SU-DHL-6 (cell line): ENCODE measurements around the gene TAS2R7.

Experiments
- H2AFZ ChIP-seq: fragments of 200-600 bp; sonication (generic); 2 replicates; pipeline ENCODE4 v1.6.1; 2014; ENCODE audit warnings: low read depth, mild to moderate bottlenecking, moderate library complexity, mixed read lengths, antibody characterized with exemption, low read length; ENCODE audit not compliant: severe bottlenecking
- H3F3A ChIP-seq: fragments of 200-600 bp; shearing (Covaris generic); 2 replicates; pipeline ENCODE4 v1.6.0; 2016; ENCODE audit warnings: antibody characterized with exemption, mild to moderate bottlenecking; ENCODE audit not compliant: insufficient read depth
- H3K27ac ChIP-seq: fragments of 200-600 bp; sonication (generic); 2 replicates; pipeline ENCODE4 v1.5.1; 2016; ENCODE audit warnings: low read depth, mild to moderate bottlenecking, low read length, moderate library complexity, mixed read lengths
- H3K27me3 ChIP-seq: fragments of 200-600 bp; sonication (generic), shearing (Covaris generic); 2 replicates; pipeline ENCODE4 v1.6.0; 2014; ENCODE audit warnings: mild to moderate bottlenecking, low read length
- H3K36me3 ChIP-seq: fragments of 200-600 bp; sonication (generic); 2 replicates; pipeline ENCODE4 v1.6.1; 2014; ENCODE audit warnings: mild to moderate bottlenecking, low read length, mixed read lengths
- H3K4me2 ChIP-seq: fragments of 300-600, 200-600 bp; shearing (Covaris generic), sonication (generic); 2 replicates; pipeline ENCODE4 v1.6.0; 2014; ENCODE audit warnings: low read length, low read depth, mild to moderate bottlenecking; ENCODE audit not compliant: poor library complexity, severe bottlenecking
- H3K4me3 ChIP-seq: fragments of 200-600 bp; sonication (generic); 2 replicates; pipeline ENCODE4 v1.5.1; 2014; ENCODE audit warnings: antibody characterized with exemption, low read length, mild to moderate bottlenecking, mixed read lengths; ENCODE audit not compliant: insufficient read depth, poor library complexity, severe bottlenecking
- H3K79me2 ChIP-seq: fragments of 200-600 bp; sonication (generic); 2 replicates; pipeline ENCODE4 v1.6.1; 2014; ENCODE audit warnings: mild to moderate bottlenecking, low read length, moderate library complexity; ENCODE audit not compliant: insufficient read depth
- H3K9ac ChIP-seq: fragments of 200-600 bp; sonication (generic); 2 replicates; pipeline ENCODE4 v1.7.0; 2014; ENCODE audit warnings: mild to moderate bottlenecking, low read length
- H3K9me2 ChIP-seq: fragments of 200-600 bp; sonication (generic); replicated peaks from 2 replicates; pipeline ENCODE4 v1.6.1; 2014; ENCODE audit warnings: low read length; ENCODE audit not compliant: insufficient read depth
- H3K9me3 ChIP-seq: fragments of 200-600 bp; sonication (generic); 2 replicates; pipeline ENCODE4 v1.6.1; 2014; ENCODE audit warnings: low read length, mixed read lengths; ENCODE audit not compliant: insufficient read depth
- H4K20me1 ChIP-seq: fragments of 200-600 bp; sonication (generic); 2 replicates; pipeline ENCODE4 v1.6.1; 2014; ENCODE audit warnings: low read depth, mild to moderate bottlenecking, antibody characterized with exemption, low read length, moderate library complexity, mixed read lengths
- CTCF ChIP-seq: fragments of 200-600 bp; sonication (generic); IDR thresholded peaks from one replicate; pipeline ENCODE4 v1.5.1; 2017; ENCODE audit warnings: antibody characterized with exemption, mild to moderate bottlenecking, low read length, moderate library complexity; ENCODE audit not compliant: insufficient read depth, poor library complexity, severe bottlenecking
- EZH2phosphoT487 ChIP-seq: fragments of 200-600 bp; sonication (generic), shearing (Covaris generic); conservative IDR thresholded peaks from 2 replicates; pipeline ENCODE4 v1.6.1; 2018; ENCODE audit warnings: mild to moderate bottlenecking, antibody characterized with exemption, low read length, moderate library complexity, mixed read lengths

TAS2R7 gene

GRCh38 chr12:10829994-10830393 is 27.6 kb upstream of the TAS2R7 start:
- no peak for TF ChIP-seq EZH2phosphoT487
- TF ChIP-seq CTCF: no peak
- no peak overlapping the region for H3K4me2 ChIP-seq

GRCh38 chr12:10826258-10826657 is 23.8 kb upstream of the TAS2R7 start, which contains the start of gene TAS2R10:
Gene TAS2R10 (minus strand): TSS chr12:10826358. CDS start chr12:10826269, 89 bp downstream.
- Histone ChIP-seq H3K79me2 (no peaks in the 10 kb centered on the region), H3K27ac (no peak within 1 kb of the TSS), H4K20me1 (no peaks in the 10 kb centered on the region), H3K4me3 (no peak within 1 kb of the TSS), H3F3A (no peaks in the 10 kb centered on the region), H3K36me3 (no peaks in the 10 kb centered on the region), H3K27me3 (no peaks in the 10 kb centered on the region), H3K9me3 (no peaks in the 10 kb centered on the region), H3K4me2 (no peak within 1 kb of the TSS), H3K9me2 (no peaks in the 10 kb centered on the region), H2AFZ (no peak within 1 kb of the TSS), H3K9ac (no peak within 1 kb of the TSS)
- TF ChIP-seq CTCF (no peak), EZH2phosphoT487 (no peak)

More at GRCh38 chr12:10829994-10830393, 27.6 kb upstream of the TAS2R7 start:
- Histone ChIP-seq H3K9ac (no peak overlapping the region), H3K4me3 (no peak overlapping the region), H4K20me1 (no peaks in the 10 kb centered on the region), H3K27ac (no peak overlapping the region), H3K9me3 (no peaks in the 10 kb centered on the region), H3K9me2 (no peaks in the 10 kb centered on the region), H3F3A (no peaks in the 10 kb centered on the region), H2AFZ (no peak overlapping the region), H3K36me3 (no peaks in the 10 kb centered on the region), H3K79me2 (no peaks in the 10 kb centered on the region), H3K27me3 (no peaks in the 10 kb centered on the region)

- Histone ChIP-seq H3K36me3 (no peaks in the 10 kb centered on the region), H2AFZ (no peak overlapping the region), H3K9ac (no peak overlapping the region), H4K20me1 (no peaks in the 10 kb centered on the region), H3F3A (no peaks in the 10 kb centered on the region), H3K4me3 (no peak overlapping the region), H3K9me3 (no peaks in the 10 kb centered on the region), H3K27me3 (no peaks in the 10 kb centered on the region), H3K79me2 (no peaks in the 10 kb centered on the region), H3K4me2 (no peak overlapping the region), H3K27ac (no peak overlapping the region), H3K9me2 (no peaks in the 10 kb centered on the region)
- TF ChIP-seq CTCF: no peak
These were observed 22.5 kb upstream of the TAS2R7 start for GRCh38 chr12:10824957-10825356.
